ENCODE results near the gene MGMT. TPM values are rescaled to one million over a fixed set of nuclear protein-coding genes. Genes with fewer than 3 reads are reported as not detected.

The MGMT gene
- total RNA-seq, 8 experiments from 2014 or later, result 11.4 to 25.8 (median 18.2) TPM

DNA sequence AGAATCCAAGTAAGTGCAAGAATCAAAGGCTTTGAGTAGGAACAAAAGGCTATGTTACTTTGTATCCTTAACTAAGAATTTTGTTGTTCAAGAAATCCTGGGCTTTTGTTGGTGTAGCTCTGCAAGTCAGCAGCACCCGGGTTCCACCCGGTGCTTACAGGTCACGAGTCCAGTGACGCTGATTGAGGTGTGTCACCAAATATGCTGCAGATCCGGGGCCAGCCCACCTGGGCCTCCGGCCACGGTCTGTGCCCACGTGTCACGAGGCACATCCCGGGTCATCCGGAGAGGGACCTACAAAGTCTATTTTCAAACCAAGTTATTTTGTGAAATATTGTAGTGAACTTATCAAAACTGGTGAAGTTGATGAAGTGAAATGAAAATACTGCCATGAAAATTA lies 103.1 kb downstream of the MGMT start:
- WGBS, 10 experiments, result 72 to 100% (median 86%) methylated on average over 2 to 8 of the region's 11 CpGs; no CpG with 5 or more reads in 3 of the 10 experiments
- no peak overlapping the region for H3K27ac ChIP-seq
- H3K4me1 ChIP-seq (replicated peaks in 1 of 2), result peaks cover 0 to 7% of the 10 kb centered on the region in 2 donors
- in situ Hi-C loops (cut with MboI; ENCODE audit: low pct_unique_long_range_greater_than_20kb in 2 of 9, low sequenced_read_pairs in 9 of 9, unreplicated experiment in 9 of 9), result no loop called here
- ATAC-seq (replicated peaks in 6 of 8), result no peak
- no peak overlapping the region for H3K4me3 ChIP-seq

DNA sequence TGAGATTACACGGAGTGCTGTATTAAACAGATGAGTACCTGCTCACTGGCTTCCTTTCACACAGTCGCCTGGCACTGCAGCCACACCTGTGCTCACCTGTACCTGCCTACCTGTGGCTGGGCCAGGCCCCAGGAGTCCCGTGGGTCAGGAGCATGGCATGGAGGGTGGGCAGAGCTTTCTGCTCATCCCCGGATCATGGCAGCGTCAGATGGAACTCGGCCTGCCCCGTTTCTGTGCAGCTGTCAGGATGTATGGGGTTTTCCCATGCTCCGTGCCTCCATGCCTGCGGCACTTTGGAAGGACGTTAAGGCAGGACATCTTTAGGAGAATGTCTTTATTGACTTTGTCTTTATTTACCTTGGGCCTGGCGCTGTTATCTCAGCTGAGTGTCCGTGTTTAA lies 112.2 kb downstream of the MGMT start:
- in situ Hi-C loops (cut with MboI; ENCODE audit: low pct_unique_long_range_greater_than_20kb in 2 of 9, low sequenced_read_pairs in 9 of 9, unreplicated experiment in 9 of 9), result no loop called here
- Histone ChIP-seq H3K4me1 (replicated peaks in 1 of 2) (no peaks in the 10 kb centered on the region), H3K4me3 (no peak overlapping the region), H3K27ac (no peak overlapping the region)
- 72 to 100% (median 98%) methylated on average over 1 to 8 of the region's 12 CpGs; no CpG with 5 or more reads in 3 of the 10 experiments for WGBS, 10 experiments
- no peak for ATAC-seq (replicated peaks in 6 of 8)

DNA sequence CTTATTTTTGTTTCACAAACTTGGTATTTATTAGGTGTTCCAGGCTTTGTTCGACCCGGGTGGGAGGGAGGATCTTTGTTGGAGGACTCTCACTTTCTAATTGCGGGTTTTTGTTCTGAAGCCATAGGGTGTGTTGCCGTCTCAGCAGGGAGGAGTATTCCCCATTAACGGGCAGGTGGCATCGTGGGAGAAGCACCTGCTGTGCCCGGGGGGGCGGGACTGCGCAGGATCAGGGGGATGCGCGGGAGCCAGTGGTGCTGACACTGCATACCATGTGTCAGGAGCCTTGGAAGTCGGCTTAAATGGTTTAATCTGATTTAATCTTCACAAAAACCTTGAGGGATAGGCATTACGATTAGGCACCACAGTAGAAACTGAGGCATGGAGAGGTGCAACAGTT lies 113.0 kb downstream of the MGMT start:
- WGBS, 10 experiments, result 36 to 89% (median 64%) methylated on average over 2 to 8 of the region's 13 CpGs; no CpG with 5 or more reads in 6 of the 10 experiments
- Histone ChIP-seq H3K4me3 (no peak overlapping the region), H3K4me1 (replicated peaks in 1 of 2) (no peaks in the 10 kb centered on the region), H3K27ac (no peak overlapping the region)
- ATAC-seq (replicated peaks in 6 of 8), result no peak
- in situ Hi-C loops (cut with MboI; ENCODE audit: low pct_unique_long_range_greater_than_20kb in 2 of 9, low sequenced_read_pairs in 9 of 9, unreplicated experiment in 9 of 9), result no loop called here

- Histone ChIP-seq H3K27ac (no peak overlapping the region), H3K4me3 (no peak overlapping the region), H3K4me1 (replicated peaks in 1 of 2) (no peaks in the 10 kb centered on the region)
- 96 to 100% (median 100%) methylated on average over 1 to 4 of the region's 9 CpGs; no CpG with 5 or more reads in 3 of the 10 experiments for WGBS, 10 experiments
- in situ Hi-C loops (cut with MboI; ENCODE audit: low pct_unique_long_range_greater_than_20kb in 2 of 9, low sequenced_read_pairs in 9 of 9, unreplicated experiment in 9 of 9), result no loop called here
- no peak for ATAC-seq (replicated peaks in 6 of 8)
Measured at GRCh38 chr10:129580901-129581300, 113.9 kb downstream of the MGMT start.

- no peaks in the 10 kb centered on the region for H3K4me1 ChIP-seq (replicated peaks in 1 of 2)
- H3K27ac ChIP-seq, result no peak overlapping the region
- in situ Hi-C loops (cut with MboI; ENCODE audit: low pct_unique_long_range_greater_than_20kb in 2 of 9, low sequenced_read_pairs in 9 of 9, unreplicated experiment in 9 of 9), result no loop called here
- ATAC-seq (replicated peaks in 6 of 8), result peak in 1 of 8 experiments; percentile 75
- H3K4me3 ChIP-seq, result no peak overlapping the region
- WGBS, 10 experiments, result 77 to 100% (median 100%) methylated on average over 1 to 14 of the region's 19 CpGs; no CpG with 5 or more reads in 2 of the 10 experiments
Measured at GRCh38 chr10:129581827-129582411, 114.9 kb downstream of the MGMT start.

- no peak for ATAC-seq (replicated peaks in 6 of 8)
- Histone ChIP-seq H3K27ac (no peak overlapping the region), H3K4me1 (replicated peaks in 1 of 2) (no peaks in the 10 kb centered on the region), H3K4me3 (no peak overlapping the region)
- in situ Hi-C loops (cut with MboI; ENCODE audit: low pct_unique_long_range_greater_than_20kb in 2 of 9, low sequenced_read_pairs in 9 of 9, unreplicated experiment in 9 of 9), result no loop called here
- WGBS, 10 experiments, result 67 to 100% (median 96%) methylated on average over 2 to 5 of the region's 8 CpGs; no CpG with 5 or more reads in 3 of the 10 experiments
Measured at GRCh38 chr10:129583831-129584230, 116.8 kb downstream of the MGMT start.

DNA sequence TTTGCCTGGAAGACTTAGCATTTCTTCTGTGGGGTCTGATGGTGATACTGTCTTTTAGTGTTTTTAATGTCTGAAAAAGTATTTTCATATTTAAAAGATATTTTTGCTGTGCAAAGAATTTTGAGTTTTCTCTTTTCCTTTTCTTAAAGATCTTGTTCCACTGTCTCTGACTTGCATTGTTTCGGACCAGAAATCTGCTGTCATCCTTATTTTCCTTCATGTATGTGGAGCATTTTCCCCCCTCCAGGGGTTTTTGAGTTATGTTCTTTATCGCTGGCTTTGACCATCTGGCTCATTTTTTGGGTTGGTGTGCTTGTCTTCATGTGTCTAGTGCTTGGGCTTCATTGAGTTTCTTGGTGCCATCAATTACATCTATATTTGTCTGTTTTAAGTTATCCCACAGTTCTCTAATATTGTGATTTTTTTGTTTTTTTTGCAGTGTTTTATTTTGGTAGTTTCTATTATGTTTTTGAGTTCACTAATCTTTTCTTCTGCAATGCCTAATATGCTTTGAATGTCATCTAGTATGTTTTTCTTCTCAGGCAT lies 119.9 kb downstream of the MGMT start:
- in situ Hi-C loops (cut with MboI; ENCODE audit: low pct_unique_long_range_greater_than_20kb in 2 of 9, low sequenced_read_pairs in 9 of 9, unreplicated experiment in 9 of 9), result no loop called here
- Histone ChIP-seq H3K4me1 (replicated peaks in 1 of 2) (no peaks in the 10 kb centered on the region), H3K4me3 (no peak overlapping the region), H3K27ac (no peak overlapping the region)
- 63 to 100% (median 83%) methylated on average over 1 to 2 of the region's 2 CpGs for WGBS, 10 experiments
- ATAC-seq (replicated peaks in 6 of 8), result no peak

- peaks cover 0 to 2% of the 10 kb centered on the region in 2 donors for H3K4me1 ChIP-seq (replicated peaks in 1 of 2)
- in situ Hi-C loops (cut with MboI; ENCODE audit: low pct_unique_long_range_greater_than_20kb in 2 of 9, low sequenced_read_pairs in 9 of 9, unreplicated experiment in 9 of 9), result no loop called here
- ATAC-seq (replicated peaks in 6 of 8), result no peak
- no peak overlapping the region for H3K27ac ChIP-seq
- 93 to 100% (median 100%) methylated on average over 1 to 6 of the region's 9 CpGs; no CpG with 5 or more reads in 3 of the 10 experiments for WGBS, 10 experiments
- no peak overlapping the region for H3K4me3 ChIP-seq
Measured at GRCh38 chr10:129589546-129589945, 122.5 kb downstream of the MGMT start.

- peak in 6 of 8 experiments; percentile 49 to 97 (median 73) for ATAC-seq (replicated peaks in 6 of 8)
- in situ Hi-C loops (cut with MboI; ENCODE audit: low pct_unique_long_range_greater_than_20kb in 2 of 9, low sequenced_read_pairs in 9 of 9, unreplicated experiment in 9 of 9), result no loop called here
- WGBS, 10 experiments, result 0 to 50% (median 22%) methylated on average over 1 to 3 of the region's 3 CpGs; no CpG with 5 or more reads in 5 of the 10 experiments
- Histone ChIP-seq H3K4me3 (no peak overlapping the region), H3K4me1 (replicated peaks in 1 of 2) (peaks cover 0 to 2% of the 10 kb centered on the region in 2 donors), H3K27ac (no peak overlapping the region)
Measured at GRCh38 chr10:129593953-129594352, 126.9 kb downstream of the MGMT start.

- in situ Hi-C loops (cut with MboI; ENCODE audit: low pct_unique_long_range_greater_than_20kb in 2 of 9, low sequenced_read_pairs in 9 of 9, unreplicated experiment in 9 of 9), result no loop called here
- Histone ChIP-seq H3K27ac (no peak overlapping the region), H3K4me3 (no peak overlapping the region), H3K4me1 (replicated peaks in 1 of 2) (peaks cover 0 to 2% of the 10 kb centered on the region in 2 donors)
- WGBS, 10 experiments, result 83 to 100% methylated on average over 4 to 9 of the region's 15 CpGs; no CpG with 5 or more reads in 8 of the 10 experiments
- ATAC-seq (replicated peaks in 6 of 8), result no peak
Measured at GRCh38 chr10:129594811-129595210, 127.8 kb downstream of the MGMT start.

- no peak overlapping the region for H3K27ac ChIP-seq
- WGBS, 10 experiments, result 40 to 100% (median 92%) methylated on average over 1 to 4 of the region's 4 CpGs; no CpG with 5 or more reads in 2 of the 10 experiments
- peaks cover 2 to 7% of the 10 kb centered on the region in 2 donors for H3K4me1 ChIP-seq (replicated peaks in 1 of 2)
- H3K4me3 ChIP-seq, result no peak overlapping the region
- no peak for ATAC-seq (replicated peaks in 6 of 8)
- in situ Hi-C loops (cut with MboI; ENCODE audit: low pct_unique_long_range_greater_than_20kb in 2 of 9, low sequenced_read_pairs in 9 of 9, unreplicated experiment in 9 of 9), result no loop called here
Measured at GRCh38 chr10:129598413-129598812, 131.4 kb downstream of the MGMT start.

DNA sequence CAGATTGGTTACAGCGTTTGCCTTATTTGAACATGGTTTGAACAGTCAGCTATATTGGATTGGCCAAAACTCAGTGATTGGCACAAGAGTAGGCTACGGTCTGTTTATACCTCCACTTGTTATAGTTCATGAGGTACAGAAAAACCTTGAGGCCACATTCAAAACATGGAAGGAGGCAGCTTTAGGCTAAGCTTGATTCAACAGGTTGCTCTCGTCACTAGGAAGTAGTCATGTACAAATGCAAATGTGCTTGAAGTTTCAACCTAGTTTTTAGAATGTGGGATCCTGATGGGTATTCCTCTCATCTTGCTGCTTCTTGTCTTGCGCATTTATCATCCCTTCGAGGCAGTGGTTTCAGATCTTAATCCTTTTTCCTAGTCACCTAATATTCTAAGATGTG lies 132.1 kb downstream of the MGMT start:
- no peak overlapping the region for H3K4me3 ChIP-seq
- in situ Hi-C loops (cut with MboI; ENCODE audit: low pct_unique_long_range_greater_than_20kb in 2 of 9, low sequenced_read_pairs in 9 of 9, unreplicated experiment in 9 of 9), result no loop called here
- 82 to 100% (median 91%) methylated on average over 1 to 5 of the region's 5 CpGs; no CpG with 5 or more reads in 1 of the 10 experiments for WGBS, 10 experiments
- peaks cover 4 to 13% of the 10 kb centered on the region in 2 donors for H3K4me1 ChIP-seq (replicated peaks in 1 of 2)
- no peak overlapping the region for H3K27ac ChIP-seq
- ATAC-seq (replicated peaks in 6 of 8), result no peak

- Histone ChIP-seq H3K27ac (no peak overlapping the region), H3K4me1 (replicated peaks in 1 of 2) (peaks cover 28 to 37% of the 10 kb centered on the region in 2 donors), H3K4me3 (no peak overlapping the region)
- ATAC-seq (replicated peaks in 6 of 8), result no peak
- in situ Hi-C loops (cut with MboI; ENCODE audit: low pct_unique_long_range_greater_than_20kb in 2 of 9, low sequenced_read_pairs in 9 of 9, unreplicated experiment in 9 of 9), result no loop called here
- WGBS, 10 experiments, result 83 to 100% (median 95%) methylated on average over 1 to 8 of the region's 10 CpGs; no CpG with 5 or more reads in 3 of the 10 experiments
Measured at GRCh38 chr10:129601737-129602136, 134.7 kb downstream of the MGMT start.
